SK-MEL-5 (cell line): ENCODE results near the gene FLT4. TPM values are rescaled to one million over a fixed set of nuclear protein-coding genes. Genes with fewer than 3 reads are reported as not detected.
"Not testable (repeated sequence)": the region's sequence is repeated elsewhere in the genome, so short reads cannot be mapped to it uniquely, and the experiment has no call there.

Source experiments
- DNase-seq: peaks from one replicate; pipeline ENCODE4 v3.0.0-alpha.2; 2016; ENCODE audit warnings: low read depth, low spot score
- in situ Hi-C: cut with HindIII; loops from 2 replicates; pipeline ENCODE4 v1.10.0; 2016; ENCODE audit warnings: low sequenced_read_pairs, high pct_unique_total_duplicates, low pct_unique_long_range_greater_than_20kb
- polyA plus RNA-seq, 2 experiments: library from polyadenylated mRNA; depleted of rRNA; stranded (reverse); fragments of >200 nt; gene quantifications; 2 replicates each; pipeline ENCODE4 v1.2.3, GENCODE V29; 2015
- total RNA-seq: library from RNA; depleted of rRNA; stranded (reverse); fragments of >200 nt; shearing (Covaris generic); gene quantifications from 2 replicates; pipeline ENCODE4 v1.2.3, GENCODE V29; 2014; rRNA removed

FLT4 gene
- 0.58 and 2.0 TPM in 2 replicates for total RNA-seq
- polyA plus RNA-seq (2015; cell fraction: cytosol; rRNA removed): 1.3 and 1.5 TPM in 2 replicates
- polyA plus RNA-seq (2015; cell fraction: nucleus; rRNA removed): 1.8 and 6.8 TPM in 2 replicates

DNA sequence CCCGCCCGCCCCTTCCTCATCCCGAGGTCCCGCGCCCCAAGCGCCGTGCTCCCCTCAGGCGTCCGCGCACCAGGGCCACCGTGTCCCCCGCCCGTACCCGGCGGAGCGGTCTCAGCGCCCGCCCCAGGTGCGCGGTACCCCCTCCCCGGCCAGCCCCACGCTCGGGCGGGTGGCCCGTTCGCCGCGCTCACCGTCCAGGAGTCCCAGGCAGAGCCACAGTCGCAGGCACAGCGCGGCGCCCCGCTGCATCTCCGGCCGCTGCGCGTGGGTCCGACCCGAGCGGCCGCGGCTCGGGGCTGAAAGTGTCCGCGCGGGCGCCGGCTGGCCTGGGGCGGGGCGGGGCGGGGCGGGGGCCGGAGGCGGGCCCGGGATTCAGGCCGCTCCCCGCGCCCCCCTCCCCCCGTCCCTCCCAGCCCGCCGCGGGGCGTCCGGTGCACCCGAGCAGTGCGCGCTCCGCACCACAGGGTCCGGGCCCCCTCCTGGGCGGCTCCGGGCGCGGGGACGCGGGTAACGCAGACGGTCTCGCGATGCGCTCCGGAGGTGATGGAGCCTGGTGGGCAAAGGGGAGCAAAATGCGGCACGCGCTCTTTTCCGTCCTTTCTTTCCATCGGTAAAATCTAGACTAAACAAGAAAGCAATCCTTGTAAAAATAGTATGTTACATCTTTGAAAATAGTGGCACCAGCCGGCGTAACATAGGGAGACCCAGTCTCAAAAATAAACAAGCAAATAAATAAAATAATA is at the start of gene FLT4:
TSS of gene FLT4 (minus strand) at position 304 of the 743 bp plus-strand sequence. CDS start at position 249, 55 bp downstream.
- DNase-seq: no peak
- in situ Hi-C loops: no loop called here

DNA sequence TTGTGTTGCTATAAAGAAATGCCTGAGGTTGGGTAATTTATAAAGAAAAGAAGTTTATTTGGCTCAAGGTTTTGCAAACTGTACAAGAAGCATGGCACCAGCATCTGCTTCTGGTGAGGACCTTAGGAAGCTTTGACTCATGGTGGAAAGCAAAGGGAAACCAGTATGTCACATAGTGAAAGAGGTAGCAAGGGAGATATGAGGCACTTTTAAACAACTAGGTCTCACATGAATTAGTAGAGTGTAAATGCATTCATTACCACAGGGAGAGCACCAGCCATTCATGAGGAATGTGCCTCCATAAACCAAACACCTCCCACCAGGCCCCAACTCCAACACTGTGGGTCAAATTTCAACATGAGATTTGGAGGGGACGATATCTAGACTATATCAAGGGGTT is 49.6 kb upstream of the FLT4 start:
- in situ Hi-C loops: no loop called here
- DNase-seq: no peak

- in situ Hi-C loops: no loop called here
- DNase-seq: no peak
Observed at GRCh38 chr5:180696116-180696515, 46.7 kb upstream of the FLT4 start.

GRCh38 chr5:180692429-180692828 is 43.0 kb upstream of the FLT4 start:
- no peak for DNase-seq
- in situ Hi-C loops: no loop called here

- in situ Hi-C loops: no loop called here
- DNase-seq: no peak
Observed at GRCh38 chr5:180691046-180691445, 41.6 kb upstream of the FLT4 start.

GRCh38 chr5:180690562-180690961 is 41.2 kb upstream of the FLT4 start:
- in situ Hi-C loops: no loop called here
- no peak for DNase-seq

DNA sequence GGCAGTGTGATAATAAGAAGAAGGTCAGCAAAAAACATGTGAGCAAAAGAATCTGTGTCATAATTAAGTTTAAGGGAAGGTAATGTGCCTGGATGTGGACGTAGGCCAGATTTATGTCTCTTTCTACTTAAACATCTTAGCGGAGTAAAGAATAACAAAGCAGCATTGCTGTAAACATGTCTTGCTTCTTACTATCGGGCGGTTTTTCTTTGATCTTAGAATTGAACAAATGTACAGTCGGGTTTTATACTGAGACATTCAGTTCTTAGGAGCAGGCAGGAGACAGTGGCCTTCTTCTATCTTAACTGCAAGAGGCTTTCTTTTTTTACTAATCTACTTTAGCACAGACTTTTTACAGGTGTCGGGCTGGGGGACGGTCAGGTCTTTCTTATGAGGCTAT is 40.4 kb upstream of the FLT4 start:
- in situ Hi-C loops: no loop called here
- DNase-seq: no peak

DNA sequence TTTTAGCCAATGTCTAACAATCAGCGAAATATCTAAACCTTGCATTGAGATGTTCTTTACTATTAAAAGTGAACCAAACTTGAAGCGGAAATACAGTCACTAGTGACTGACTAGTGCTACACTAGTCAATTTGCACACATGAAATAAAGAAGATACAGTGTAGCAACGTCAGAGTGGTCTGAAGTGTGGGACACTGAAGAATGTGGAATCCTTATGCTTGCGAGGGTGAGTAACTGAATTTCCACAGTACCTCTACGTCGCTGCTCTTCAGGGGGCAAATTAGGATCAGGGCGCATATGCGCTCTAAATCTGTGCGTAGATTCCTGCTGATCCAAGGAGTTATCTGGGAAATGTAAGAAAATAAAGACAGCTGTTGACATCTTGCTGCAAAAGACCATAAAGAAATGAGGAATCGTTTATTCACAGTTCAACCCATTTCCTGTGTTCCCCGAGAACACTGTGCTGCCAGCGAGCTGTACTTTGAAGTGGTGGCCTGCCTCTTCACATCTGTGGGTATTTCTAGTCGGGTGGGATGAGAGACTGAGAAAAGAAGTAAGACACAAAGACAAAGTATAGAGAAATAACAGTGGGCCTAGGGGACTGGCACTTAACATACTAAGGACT is 39.8 kb upstream of the FLT4 start:
- DNase-seq: no peak

DNA sequence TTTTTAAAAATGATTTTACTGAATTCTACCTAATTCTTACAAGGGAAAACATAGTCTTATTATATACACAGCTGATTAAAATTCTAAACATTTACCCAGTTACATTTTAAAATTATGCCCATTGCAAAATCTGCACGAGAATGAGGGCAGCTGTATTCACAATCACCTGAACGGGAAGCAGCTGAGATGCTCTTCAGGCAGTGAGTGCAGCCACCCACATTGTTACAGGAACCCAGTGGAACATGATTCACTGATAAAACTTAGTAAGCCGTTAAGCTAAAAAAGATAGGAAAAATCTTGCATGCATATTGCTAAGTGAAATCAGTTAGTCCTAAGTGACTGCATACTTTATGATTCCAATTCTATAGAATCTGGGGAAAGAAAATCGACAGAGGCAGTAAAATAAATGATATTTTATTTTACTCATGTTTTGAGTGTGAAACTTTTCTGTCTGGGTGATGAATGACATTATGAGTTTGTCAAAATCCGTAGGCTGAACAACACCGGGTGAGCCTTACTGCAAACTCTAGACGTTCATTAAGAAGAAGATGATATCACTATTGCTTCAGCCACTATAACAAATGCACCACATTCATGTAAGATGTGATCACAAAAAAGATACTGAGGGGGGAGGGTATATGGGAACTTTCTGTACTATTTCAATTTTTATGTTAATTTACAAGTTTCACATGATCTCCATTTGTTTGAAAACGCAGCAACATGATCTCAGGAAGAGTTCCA is 39.1 kb upstream of the FLT4 start:
- in situ Hi-C loops: no loop called here
- DNase-seq: no peak

More for the DNA sequence above, 39.8 kb upstream of the FLT4 start:
- in situ Hi-C loops: no loop called here

DNA sequence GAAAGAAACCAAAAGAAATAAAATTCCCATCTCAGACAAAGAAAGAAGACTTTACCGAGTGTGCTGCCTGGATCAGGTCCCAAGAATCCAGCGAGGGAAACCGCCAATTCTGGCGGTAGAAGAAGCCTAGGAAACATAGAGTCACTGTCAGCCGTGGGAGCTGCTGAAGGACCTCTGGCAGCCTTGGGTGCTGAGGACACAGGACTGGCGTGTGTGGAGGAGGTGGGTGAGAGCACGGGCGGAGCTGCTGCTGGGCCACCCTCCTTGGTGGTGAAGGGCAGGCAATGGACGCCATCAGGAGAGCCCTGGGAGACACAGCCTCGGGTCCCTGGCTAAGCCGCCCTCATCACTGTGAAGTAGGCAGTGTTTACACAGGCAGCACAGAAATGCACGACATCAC is 37.4 kb upstream of the FLT4 start:
- in situ Hi-C loops, DNase-seq: not testable (repeated sequence)

- in situ Hi-C loops: no loop called here
- no peak for DNase-seq
Observed at GRCh38 chr5:180684623-180685161, 35.3 kb upstream of the FLT4 start.

DNA sequence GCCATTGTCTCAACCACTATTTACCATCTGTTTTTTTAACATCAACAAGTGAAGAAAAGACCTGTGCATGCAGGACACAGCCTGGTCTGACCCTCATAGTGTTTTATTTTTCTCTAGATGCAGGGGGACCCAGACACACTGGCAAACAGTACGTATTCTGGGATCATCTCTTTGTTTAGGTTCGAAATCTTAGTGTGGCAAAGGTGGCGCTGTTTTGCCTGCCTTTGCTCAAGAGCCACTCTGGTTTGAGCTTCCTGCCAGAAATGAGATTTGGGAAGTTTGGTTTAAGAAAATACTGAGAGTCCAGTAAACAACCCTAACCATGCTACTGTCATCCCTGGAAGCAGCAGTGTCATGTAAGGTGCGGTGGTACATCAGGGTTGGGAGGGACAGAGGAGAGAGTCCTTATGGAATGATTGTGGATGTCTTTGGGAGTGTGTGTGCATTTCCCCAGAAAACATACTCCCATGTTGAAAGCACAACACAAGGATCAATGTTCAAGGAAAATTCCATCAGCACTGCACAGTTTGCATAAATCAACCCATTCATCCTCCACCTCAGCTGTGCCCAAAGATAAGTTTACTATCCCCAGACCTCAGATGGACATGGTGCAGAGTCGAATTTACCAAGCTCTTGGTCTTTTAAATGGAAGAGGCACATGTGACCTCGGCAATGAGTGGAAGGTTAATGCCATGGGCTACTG is 34.0 kb upstream of the FLT4 start:
- in situ Hi-C loops: no loop called here
- DNase-seq: no peak

DNA sequence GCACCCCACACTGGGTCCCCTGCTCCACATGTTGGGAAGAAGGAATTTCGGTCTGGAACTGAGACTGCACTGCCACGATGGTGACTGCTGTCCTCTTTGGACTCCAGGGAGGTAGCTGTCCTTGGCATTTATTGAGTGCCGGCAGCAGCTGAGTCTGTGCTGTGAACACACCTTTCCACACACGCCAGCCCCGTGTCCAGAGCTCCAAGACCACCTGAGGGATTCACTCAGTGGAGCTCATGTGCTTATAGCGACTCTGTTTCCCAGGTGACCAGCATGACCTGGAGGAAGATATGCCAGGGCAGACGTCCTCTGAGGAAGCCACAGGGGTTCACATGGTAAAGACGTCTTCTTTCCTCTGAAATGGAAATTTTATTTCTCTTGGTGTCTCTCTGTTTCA is 33.2 kb upstream of the FLT4 start:
- in situ Hi-C loops: no loop called here

GRCh38 chr5:180682008-180682407 is 32.6 kb upstream of the FLT4 start:
- in situ Hi-C loops, DNase-seq: not testable (repeated sequence)

More for the DNA sequence above, 33.2 kb upstream of the FLT4 start:
- no peak for DNase-seq

- DNase-seq, in situ Hi-C loops: not testable (repeated sequence)
Observed at GRCh38 chr5:180678319-180678718, 28.9 kb upstream of the FLT4 start.

GRCh38 chr5:180675036-180675635 is 25.7 kb upstream of the FLT4 start:
- DNase-seq: no peak
- in situ Hi-C loops: no loop called here

DNA sequence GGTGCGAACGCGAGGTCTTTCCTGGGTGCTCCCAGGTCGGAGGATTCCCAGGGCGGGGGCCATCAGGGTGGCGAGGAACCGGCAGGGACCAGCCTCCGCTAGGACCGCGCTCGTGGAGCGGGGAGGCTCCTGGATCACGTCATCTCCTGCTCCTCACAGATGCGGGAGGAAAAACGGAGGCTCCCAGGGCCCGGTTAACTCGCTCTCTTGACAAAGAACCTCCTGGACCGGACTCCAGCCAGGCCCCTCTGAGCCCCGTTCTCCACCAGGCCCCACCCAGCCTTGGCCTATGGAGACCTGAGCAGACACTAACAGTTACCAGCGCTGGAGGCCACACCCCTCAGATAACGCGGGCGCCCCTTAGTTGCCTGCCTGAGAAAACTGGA is 24.7 kb upstream of the FLT4 start:
- DNase-seq, in situ Hi-C loops: not testable (repeated sequence)
